Measurements from ENCODE around the gene ETV7. TPM values are rescaled to one million over a fixed set of nuclear protein-coding genes. Genes with fewer than 3 reads are reported as not detected.
A peak's percentile ranks its signal among the peaks of the same experiment; 100 is the strongest.

Gene ETV7
- total RNA-seq, 4 donors from 2014 or later, result 3.3 to 12.1 (median 9.9) TPM

DNA sequence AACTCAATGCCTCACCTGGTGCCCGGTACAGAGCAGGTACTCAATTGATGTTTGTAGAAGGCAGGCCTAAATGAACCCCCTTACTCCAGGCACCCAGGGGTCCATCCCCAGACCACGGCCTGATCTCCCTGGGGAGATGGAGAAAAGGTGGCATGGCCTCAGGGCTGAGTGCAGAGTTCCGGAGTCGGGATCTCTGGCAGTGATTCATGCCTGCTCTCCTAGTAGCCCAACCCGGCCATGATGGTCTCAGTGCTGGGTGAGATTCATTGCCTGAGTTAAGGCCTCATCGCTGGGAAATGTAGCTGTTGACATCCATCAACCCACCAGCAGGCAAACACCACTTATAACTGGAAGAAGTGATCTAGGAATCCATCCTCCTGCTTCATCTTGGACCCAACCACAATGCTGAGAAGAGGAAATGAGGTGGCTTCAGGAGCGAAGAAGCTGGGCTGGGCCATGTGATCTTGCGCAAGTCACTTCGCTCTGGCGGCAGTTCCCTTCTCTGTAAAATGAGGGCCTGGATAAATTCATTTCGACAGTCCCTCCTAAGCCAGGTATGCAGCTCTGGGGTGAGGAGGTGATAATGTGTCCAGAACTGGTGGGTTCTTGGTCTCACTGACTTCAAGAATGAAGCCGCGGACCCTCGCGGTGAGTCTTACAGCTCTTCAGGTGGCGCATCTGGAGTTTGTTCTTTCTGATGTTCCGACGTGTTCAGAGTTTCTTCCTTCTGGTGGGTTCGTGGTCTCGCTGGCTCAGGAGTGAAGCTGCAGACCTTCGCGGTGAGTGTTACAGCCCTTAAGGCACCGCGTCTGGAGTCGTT lies 24.7 kb downstream of the ETV7 start:
- TF ChIP-seq, protein P1, sequence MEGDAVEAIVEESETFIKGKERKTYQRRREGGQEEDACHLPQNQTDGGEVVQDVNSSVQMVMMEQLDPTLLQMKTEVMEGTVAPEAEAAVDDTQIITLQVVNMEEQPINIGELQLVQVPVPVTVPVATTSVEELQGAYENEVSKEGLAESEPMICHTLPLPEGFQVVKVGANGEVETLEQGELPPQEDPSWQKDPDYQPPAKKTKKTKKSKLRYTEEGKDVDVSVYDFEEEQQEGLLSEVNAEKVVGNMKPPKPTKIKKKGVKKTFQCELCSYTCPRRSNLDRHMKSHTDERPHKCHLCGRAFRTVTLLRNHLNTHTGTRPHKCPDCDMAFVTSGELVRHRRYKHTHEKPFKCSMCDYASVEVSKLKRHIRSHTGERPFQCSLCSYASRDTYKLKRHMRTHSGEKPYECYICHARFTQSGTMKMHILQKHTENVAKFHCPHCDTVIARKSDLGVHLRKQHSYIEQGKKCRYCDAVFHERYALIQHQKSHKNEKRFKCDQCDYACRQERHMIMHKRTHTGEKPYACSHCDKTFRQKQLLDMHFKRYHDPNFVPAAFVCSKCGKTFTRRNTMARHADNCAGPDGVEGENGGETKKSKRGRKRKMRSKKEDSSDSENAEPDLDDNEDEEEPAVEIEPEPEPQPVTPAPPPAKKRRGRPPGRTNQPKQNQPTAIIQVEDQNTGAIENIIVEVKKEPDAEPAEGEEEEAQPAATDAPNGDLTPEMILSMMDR (IDR thresholded peaks at IDR 0.05), result no peak
- TF ChIP-seq POLR2A (IDR thresholded peaks at IDR 0.05), result no peak
- no peaks in the 10 kb centered on the region for H3K36me3 ChIP-seq
- no peaks in the 10 kb centered on the region for H3K27me3 ChIP-seq
- H3K4me1 ChIP-seq, result peaks cover 0 to 30% (median 0%) of the 10 kb centered on the region in 4 donors
- H3K9me3 ChIP-seq, result no peaks in the 10 kb centered on the region
- H3K4me3 ChIP-seq, result no peak overlapping the region
- H3K27ac ChIP-seq, result no peak overlapping the region
- DNase-seq, result no peak

DNA sequence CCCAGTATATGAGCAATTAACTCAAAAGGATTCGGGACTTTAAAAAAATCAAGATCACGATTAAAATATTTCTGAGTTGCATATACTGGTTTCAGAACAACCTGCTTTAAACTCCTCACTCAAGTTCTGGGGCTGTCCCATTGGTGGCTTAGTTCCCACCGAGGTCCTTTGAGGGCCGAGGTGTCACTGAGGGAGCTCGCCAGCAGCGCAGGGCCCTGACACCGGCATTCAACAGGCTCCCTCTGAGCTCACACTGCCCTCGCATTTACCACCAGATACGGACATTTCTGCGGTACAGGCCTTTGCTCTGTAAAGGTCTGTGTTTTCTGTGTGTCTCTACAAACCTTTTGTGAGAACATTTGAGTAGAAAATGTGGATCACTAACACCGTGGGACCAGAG lies 26.4 kb downstream of the ETV7 start:
- H3K27me3 ChIP-seq, result no peaks in the 10 kb centered on the region
- H3K4me1 ChIP-seq, result peaks cover 0 to 31% (median 0%) of the 10 kb centered on the region in 4 donors
- H3K36me3 ChIP-seq, result no peaks in the 10 kb centered on the region
- H3K4me3 ChIP-seq, result no peak overlapping the region
- DNase-seq, result no peak
- H3K9me3 ChIP-seq, result no peaks in the 10 kb centered on the region
- no peak for TF ChIP-seq POLR2A (IDR thresholded peaks at IDR 0.05)
- TF ChIP-seq, protein P1 (IDR thresholded peaks at IDR 0.05), result no peak
- no peak overlapping the region for H3K27ac ChIP-seq

DNA sequence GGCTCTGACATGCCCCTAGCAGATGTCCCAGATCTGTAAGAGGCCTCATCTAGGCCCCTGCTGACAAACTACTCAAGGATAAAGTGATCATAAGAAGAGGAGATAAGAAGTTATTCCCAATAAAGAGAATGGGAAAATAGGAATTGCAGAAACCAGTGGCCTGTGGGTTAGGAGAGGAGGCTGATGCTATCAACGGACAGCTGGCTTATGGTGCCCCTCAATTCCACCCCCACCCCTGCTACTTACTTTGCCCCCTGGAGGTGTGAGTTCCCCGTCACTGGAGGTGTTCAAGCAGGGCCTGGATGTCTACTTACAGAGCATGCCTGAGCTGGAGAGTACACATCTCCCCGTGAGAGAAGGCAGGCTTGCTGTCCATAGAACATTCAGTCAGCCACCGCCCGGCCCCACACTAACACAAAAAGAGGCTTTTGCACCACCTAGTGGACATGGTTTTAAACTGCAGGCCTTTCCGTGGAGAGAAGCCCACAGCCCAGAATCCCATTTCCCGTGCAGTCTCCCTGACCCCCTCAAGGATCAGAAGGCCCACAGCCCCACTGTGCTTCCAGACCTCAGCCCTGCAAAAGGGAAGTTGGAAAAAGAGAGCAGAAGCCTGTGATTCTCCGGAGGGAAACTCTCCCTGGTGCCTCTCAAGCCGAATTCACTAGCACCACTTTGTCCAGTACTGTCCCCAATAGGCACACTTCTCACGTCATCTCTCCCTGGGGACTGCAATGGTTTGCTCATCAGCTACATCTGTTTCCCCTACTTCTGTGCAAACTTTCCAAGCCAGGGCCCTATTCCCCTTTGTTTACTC lies 27.0 kb downstream of the ETV7 start:
- Histone ChIP-seq H3K4me1 (peaks cover 0 to 31% (median 0%) of the 10 kb centered on the region in 4 donors), H3K27me3 (no peaks in the 10 kb centered on the region), H3K27ac (no peak overlapping the region), H3K36me3 (no peaks in the 10 kb centered on the region), H3K4me3 (no peak overlapping the region), H3K9me3 (no peaks in the 10 kb centered on the region)
- DNase-seq, result peak; percentile 75 to 89 (median 77)
- TF ChIP-seq POLR2A (IDR thresholded peaks at IDR 0.05), result no peak
- TF ChIP-seq, protein P1 (IDR thresholded peaks at IDR 0.05), result peak; percentile 66 to 91 (median 88)

DNA sequence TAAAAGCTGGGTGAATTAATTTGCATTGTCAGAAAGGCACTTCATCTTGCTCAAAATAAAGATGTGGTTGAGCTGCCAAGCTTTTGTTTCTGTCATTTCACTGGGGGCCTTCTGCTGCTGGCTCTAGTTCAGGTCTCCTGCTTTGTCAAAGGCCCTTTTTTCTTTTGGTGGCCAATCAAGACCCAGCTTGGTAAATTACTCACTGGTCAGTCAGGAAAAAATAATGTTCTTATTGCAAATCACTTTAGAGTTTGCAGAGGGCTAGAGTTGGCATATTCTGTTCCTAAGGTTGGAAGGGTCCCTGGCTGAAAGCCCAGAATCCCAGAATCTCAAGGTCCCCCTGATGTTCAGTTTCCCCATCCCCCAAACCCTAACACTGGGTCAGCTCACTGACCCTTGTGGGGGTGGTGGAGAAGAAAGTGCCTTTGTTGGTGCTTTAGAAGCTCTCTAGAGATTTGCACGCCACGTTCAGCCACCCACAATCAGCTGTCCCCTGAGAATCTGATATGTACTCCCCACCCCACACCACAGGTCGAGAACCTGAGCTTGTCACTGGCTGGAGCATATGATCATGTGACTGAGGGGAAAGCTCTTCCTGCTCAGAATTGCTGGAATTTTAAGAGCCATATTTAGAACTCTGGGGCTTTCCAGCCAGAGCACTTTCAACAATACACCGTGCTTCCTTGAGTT lies 29.1 kb downstream of the ETV7 start:
- Histone ChIP-seq H3K4me3 (no peak overlapping the region), H3K36me3 (no peaks in the 10 kb centered on the region), H3K27ac (peak overlapping the region in 1 of 4 donors; percentile 46), H3K4me1 (peaks cover 0 to 21% (median 0%) of the 10 kb centered on the region in 4 donors), H3K27me3 (no peaks in the 10 kb centered on the region), H3K9me3 (no peaks in the 10 kb centered on the region)
- no peak for DNase-seq
- no peak for TF ChIP-seq POLR2A (IDR thresholded peaks at IDR 0.05)
- TF ChIP-seq, protein P1 (IDR thresholded peaks at IDR 0.05), result no peak

DNA sequence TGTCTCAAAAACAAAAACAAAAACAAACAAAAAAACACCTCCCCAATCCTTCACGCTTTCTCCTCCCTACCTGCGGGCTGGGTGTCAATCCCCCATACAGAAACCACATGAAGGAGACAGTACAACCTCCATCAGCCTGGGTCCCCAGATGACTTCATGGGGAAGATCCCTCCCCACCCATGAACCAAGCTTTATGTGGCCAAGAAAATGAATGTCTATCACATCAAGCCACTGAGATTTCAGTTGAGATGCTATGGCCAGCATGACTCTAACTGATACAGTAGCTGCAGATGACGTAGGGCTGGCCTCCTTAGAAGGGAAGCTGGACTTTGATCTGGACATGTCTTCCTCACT lies 29.6 kb downstream of the ETV7 start:
- TF ChIP-seq, protein P1 (IDR thresholded peaks at IDR 0.05), result no peak
- no peak for TF ChIP-seq POLR2A (IDR thresholded peaks at IDR 0.05)
- no peaks in the 10 kb centered on the region for H3K27me3 ChIP-seq
- H3K4me1 ChIP-seq, result peaks cover 0 to 21% (median 0%) of the 10 kb centered on the region in 4 donors
- DNase-seq, result peak in 1 of 3 donors; percentile 74
- no peak overlapping the region for H3K4me3 ChIP-seq
- H3K9me3 ChIP-seq, result no peaks in the 10 kb centered on the region
- H3K36me3 ChIP-seq, result no peaks in the 10 kb centered on the region
- no peak overlapping the region for H3K27ac ChIP-seq
